Right forelimb (tissue), 1 donor: ENCODE measurements around the gene TJP2.
"Not testable (repeated sequence)": the region's sequence is repeated elsewhere in the genome, so short reads cannot be mapped to it uniquely, and the experiment has no call there.

Experiments used
- DNase-seq: peaks from one replicate; pipeline ENCODE4 v3.0.0-alpha.2; 2018

Gene TJP2

DNA sequence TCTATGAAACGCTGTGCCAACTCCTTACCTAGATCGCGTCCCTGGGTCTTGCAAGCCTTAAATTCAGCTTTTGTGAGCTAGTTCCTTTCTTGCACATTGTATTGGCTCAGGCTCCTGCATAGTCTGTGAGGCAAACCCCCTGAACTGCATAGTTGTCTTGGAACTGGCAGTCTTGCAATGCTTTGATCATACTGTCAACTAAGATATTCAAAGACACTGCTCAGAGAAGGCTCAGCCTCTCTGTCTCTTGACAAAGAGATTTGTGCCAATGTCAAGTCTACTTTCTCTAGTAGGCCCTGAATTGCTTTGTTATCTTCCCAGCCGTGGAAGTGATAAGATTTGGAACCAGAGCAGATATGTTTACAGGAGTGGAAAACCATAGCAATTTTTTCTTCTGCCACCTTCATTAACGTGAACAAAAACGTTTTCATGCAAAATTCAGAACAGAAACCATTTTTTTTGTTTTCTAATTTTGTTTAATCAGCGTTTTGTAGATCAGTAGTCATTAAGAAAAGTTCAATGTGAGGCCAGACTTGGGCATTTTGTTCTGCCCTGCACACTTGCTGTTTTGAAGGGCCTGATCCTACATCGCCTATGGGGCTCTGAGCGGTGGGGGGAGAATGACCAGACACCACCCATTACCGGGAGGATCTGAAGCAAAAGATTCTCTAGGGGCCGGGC lies 123.4 kb downstream of the TJP2 start:
- DNase-seq: no peak

DNA sequence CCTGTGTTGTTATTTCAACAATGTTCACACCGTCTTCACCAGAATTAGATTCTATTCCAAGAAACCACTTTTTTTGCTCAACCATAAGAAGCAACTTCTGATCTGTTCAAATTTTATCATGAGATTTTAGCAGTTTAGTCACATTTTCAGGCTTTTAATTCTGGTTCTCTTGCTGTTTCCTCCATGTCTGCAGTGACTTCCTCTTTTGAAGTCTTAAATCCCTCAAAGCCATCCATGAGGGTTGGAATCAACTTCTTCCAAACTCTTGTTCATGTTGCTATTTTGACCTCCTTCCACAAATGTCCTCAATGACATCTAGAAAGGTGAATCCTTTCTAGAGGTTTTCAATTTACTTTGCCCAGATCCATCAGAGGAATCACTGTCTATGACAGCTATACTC lies 125.2 kb downstream of the TJP2 start:
- DNase-seq: no peak

DNA sequence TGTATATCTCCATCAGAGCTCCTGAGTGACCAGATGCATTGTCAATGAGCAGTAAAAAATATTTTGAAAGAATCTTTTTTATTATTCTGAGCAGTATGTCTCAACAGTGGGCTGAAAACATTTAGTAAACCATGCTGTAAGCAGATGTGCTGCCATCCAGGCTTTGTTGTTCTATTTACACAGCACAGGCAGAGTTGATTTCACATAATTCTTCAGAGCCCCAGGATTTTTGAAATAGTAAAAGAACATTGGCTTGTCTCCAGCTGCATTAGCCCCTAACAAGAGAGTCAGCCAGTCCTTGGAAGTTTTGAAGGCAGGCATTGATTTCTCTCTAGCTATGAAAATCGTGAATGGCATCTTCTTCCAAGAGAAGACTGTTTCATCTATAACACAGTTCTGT lies 125.7 kb downstream of the TJP2 start:
- DNase-seq: no peak

DNA sequence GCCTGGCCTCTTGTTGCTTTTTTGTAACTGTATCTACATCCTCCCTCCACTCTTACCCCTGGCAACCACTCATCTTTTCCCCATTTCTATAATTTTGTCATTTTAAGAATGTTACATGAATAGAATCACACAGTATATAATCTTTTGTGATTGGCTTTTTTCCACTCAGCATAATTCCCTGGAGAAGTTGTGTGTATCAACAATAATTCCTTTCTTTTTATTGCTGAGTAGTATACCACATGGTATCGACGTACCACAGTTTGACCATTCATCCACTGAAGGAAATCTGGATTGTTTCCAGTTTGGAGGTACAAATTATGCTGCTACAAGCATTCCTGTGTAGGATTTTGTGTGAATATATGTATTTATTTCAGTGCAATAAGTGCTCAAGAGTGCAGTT lies 129.3 kb downstream of the TJP2 start:
- no peak for DNase-seq

DNA sequence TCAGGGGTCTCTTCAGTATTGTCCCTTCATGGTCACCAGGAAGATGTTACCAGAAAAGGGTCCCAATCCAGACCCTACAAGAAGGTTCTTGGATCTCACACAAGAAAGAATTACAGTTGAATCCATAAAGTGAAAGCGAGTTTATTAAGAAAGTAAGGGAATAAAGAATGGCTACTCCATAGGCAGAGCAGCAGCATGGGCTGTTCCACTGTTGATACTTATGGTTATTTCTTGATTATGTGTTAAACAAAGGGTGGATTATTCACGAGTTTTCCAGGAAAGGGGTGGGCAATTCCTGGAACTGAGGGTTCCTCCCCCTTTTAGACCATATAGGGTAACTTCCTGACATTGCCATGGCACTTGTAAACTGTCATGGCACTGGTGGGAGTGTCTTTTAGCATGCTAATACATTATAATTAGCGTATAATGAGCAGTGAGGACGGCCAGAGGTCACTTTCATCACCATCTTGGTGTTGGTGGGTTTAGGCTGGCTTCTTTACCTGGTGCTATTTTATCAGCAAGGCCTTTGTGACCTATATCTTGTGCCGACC lies 132.9 kb downstream of the TJP2 start:
- not testable (repeated sequence) for DNase-seq

DNA sequence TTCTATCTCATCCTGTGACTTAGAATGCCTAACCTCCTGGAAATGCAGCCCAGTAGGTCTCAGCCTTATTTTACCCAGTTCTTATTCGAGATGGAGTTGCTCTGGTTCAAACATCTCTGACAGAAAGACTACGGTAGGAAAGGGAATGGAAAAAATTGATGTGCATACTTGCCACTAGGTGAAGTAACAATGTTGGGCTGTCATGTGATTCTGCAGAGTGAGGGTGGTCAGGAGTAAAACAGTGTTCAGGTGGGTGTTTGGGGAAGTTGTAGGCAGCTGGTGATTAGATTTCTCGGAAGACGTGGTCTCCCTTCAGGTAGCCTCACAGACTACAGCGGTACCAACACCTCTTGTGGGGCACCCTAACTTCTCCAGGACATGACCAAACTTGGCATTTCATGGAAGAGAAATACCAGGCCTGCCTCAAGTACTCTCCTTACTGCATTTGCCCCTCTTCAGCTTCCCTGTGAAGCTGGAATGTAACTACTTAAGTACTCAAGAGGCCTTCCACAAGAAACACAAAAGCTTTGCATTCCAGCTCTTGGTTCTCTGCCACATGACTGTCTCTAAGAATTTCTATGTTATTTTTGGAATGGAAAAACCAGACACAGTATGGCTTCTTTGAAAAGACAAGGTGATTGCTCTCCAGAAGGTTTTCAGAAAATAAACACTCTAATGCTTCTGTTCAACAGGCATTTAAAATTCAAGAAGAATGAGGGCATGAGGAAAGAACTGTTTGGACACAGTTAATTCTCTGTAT lies 133.5 kb downstream of the TJP2 start:
- no peak for DNase-seq

DNA sequence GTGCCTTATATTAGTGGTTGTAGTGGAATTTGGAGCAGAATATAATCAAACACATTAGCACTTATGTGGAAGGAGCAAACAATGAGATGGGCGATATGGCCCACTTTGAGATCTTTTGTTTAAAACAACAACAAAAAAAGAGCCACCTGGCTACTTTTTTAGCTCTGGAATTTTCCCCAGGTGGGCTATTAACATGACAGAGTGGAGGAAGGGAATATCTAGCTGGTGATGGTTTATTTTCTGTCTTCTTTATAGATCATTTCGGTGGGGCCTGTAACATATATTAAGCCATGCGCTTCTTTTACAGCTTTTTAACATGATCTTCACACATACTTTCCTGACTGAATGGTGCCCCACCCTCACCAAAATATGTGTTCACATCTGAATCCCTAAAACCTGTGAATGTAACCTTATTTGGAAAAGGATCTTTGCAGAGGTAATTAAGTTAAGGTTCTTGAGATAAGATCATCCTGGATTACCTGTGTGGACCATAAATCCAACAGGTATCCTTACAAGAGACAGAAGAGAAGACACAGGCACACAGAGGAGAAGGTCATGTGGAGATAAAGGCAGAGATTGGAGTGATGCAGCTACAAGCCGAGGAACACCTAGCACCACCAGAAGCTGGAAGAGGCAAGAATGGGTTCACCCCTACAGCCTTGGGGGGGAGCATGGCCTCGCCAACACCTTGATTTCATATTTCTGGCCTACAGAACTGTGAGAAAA lies 134.3 kb downstream of the TJP2 start:
- DNase-seq: no peak

DNA sequence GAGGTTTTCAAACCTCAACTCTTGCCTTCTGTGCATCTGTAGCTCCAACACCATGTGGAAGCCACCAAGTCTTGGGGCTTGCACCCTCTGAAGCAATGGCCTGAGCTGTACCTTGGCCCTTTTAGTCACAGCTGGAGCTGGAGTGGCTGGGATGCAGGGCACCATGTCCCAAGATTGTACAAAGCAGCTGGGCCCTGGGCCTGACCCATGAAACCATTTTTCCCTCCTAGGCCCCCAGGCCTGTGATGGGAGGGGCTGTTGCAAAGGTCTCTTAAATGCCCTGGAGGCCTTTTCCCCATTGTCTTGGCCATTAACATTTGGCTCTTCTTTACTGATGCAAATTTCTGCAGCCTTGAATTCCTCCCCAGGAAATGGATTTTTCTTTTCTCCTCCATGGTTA lies 139.1 kb downstream of the TJP2 start:
- no peak for DNase-seq

DNA sequence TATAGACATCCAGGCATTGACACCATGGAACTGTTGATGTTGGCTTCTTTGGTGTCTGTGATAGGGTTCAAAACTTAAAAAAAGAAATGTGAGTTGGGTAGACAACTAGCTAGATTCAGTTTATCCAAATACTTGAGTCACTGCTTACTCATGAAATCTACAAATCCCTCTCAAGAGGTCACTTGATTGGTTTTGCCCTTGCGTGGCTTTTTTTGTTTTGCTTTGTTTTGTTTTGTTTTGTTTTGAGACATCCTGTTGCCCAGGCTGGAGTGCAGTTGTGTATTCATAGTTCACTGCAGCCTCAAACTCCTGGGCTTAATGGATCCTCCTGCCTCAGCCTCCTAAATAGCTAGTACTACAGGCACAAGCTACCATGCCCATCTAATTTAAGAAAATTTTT lies 140.5 kb downstream of the TJP2 start:
- DNase-seq: no peak

DNA sequence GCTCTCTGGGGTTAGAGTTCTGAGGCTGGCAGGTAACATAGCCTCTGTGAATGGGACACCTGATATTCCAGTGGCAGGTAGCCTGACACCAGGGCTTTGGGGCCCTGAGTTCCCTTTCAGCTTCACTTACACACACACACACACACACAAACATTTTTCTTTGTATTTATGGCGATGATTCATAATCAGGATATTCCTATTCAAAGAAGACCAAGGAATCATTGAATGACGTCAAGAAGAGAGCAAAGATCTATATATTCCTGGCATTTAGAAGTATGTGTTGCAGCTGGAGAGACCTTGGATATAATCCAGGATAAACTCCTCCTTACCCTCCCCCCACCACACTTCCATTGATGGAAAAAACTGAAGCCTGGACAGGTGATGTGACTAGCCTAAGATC lies 143.0 kb downstream of the TJP2 start:
- no peak for DNase-seq

DNA sequence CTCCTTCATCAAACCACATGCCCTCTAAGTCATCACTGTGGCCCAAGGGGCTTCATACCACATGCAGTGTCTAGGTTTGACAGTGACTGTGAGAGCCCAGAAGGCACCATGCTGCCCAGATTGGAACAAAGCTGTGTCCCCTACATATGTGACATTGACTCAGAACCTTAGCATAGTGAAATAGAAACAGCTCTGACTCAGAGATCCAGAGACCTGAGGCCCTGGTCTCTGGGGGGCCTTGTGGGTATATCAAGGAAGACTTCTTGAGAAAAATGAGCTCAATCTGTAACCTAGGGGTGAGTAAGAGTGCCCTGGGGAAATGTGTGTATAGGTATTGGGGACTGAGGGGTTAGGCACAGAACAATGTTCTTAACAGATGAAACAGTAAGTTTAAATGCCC lies 143.8 kb downstream of the TJP2 start:
- DNase-seq: no peak

DNA sequence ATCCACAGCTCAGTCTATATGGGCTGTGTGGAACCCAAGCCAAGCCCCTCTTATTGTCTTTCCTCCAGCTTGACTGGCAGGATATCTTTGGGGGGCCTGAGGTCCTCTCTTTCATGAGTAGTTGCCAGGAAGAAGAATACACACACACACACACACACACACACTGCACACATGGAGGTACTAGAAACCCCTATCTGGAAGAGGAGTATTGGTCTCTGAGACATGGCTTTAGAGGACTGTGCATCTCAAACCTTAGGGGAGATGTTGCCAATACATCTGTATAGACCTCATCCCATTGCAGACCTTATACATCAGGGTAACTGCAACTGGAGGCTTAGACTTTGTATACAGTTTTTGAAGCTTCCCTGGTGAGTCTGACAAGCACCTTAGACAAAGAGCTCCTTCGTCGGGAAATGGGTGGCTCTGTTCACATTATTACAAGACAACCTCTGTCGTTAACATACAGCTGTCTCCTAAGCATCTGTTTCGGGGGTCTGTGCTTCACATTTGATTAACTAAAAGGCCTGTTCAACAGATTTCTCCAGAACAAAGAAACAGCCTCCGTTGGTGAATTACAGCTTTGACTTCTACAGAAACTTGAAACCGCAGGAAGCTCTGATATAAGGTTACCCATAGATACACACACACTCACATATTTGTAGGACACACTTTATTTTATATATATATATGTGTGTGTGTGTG lies 145.4 kb downstream of the TJP2 start:
- DNase-seq: no peak

DNA sequence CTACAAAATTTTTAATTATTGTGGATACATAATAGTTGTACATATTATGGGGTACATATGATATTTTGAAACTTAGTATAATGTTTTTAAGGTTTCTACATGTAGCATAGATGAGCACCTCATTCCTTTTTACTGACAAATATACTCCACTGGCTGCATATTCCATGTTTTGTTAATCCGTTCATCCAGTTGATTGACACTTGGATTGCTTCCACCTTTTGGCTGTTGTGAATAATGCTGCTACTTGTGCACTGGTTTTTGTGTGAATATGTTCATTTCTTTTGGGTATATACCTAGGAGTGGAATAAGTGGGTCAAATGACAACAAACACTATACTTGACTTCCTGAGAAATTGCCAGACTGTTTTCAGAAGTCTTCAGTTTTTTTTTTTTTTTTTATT lies 148.2 kb downstream of the TJP2 start:
- no peak for DNase-seq

DNA sequence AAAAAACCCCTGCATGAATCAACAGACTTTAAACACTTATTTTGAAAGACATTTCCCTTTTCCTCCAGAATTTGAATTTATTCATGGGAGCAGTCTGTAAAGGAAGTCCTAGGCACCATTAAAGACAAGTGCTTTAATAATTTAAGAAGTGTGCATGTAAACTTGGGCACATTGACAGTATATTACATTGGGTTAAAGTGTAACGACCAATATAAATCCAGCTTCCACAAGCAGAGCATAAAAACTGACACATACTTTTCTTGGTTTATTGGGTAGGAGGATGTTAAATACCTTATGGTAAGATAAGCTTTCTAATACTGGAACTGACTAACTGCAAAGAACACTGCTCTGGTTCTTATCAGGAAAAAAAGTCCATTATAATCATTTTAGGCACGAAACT lies 149.8 kb downstream of the TJP2 start:
- DNase-seq: no peak
